IPS-11a (cell line): ENCODE data around the gene RGSL1.

Experiments
- H3K4me3 ChIP-seq: one replicate; pipeline ENCODE4 v1.5.1; 2013; ENCODE audit warnings: low read depth, low read length, control low read depth

RGSL1 gene

GRCh38 chr1:182608845-182609610, 159.1 kb downstream of the RGSL1 start:
- no peak overlapping the region for H3K4me3 ChIP-seq
